KOPT-K1 (cell line): ENCODE results near the gene FIBCD1.

Source experiments
- H3K27ac ChIP-seq: fragments of 200-600 bp; sonication (generic); 2 replicates; pipeline ENCODE4 v1.5.1; 2016; ENCODE audit warnings: antibody characterized with exemption, mild to moderate bottlenecking, low read depth, low read length; ENCODE audit not compliant: poor library complexity, severe bottlenecking
- H3K36me3 ChIP-seq: fragments of 200-600 bp; sonication (generic); 2 replicates; pipeline ENCODE4 v1.5.1; 2017; ENCODE audit warnings: antibody characterized with exemption, mild to moderate bottlenecking, low read length, moderate library complexity; ENCODE audit not compliant: insufficient read depth
- H3K9me3 ChIP-seq: fragments of 200-600 bp; sonication (generic); 2 replicates; pipeline ENCODE4 v1.5.1; 2017; ENCODE audit warnings: antibody characterized with exemption, low read length, mild to moderate bottlenecking; ENCODE audit not compliant: insufficient read depth, poor library complexity, severe bottlenecking

FIBCD1 gene

DNA sequence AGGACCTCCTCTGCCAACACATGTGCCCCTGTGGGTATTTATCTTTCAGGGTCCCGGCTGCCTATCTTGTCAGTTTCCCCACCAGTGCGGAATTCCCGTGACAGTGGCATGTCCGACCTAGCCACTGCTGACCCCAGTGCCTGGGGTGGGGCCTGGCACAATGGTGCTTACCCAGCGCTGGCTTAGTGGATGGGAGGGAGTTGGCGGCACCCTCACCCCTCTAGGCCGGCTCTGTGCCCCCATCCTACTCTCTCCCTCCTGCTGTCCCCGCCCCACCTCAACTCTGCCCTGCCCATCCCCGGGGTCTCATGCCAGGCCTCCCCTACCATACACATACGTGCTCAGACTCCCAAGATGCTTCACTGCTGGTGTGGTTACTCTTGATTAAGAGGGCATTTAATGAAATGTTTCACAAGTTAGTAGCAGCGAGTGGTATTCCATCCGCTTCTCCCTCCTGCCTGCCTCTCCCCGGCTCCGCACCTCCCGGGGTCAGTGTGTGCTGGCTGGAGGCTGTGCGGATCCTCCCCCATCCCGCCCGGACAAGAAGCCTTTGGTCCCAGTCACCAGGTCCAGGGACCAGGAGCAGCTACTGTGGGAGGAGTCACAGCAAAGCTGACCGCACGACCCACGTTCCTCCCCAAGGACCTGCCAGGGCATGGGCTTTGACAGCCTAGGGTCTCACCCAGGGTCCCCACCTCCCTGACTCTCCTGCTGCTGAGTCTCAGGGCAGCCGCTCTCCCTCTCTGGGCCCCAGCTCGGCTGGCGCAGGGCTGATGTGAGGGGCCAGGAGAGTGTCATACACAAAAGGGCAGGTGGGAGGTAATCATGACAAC lies 32.9 kb downstream of the FIBCD1 start:
- Histone ChIP-seq H3K27ac (no peak overlapping the region), H3K9me3 (no peaks in the 10 kb centered on the region), H3K36me3 (no peaks in the 10 kb centered on the region)

DNA sequence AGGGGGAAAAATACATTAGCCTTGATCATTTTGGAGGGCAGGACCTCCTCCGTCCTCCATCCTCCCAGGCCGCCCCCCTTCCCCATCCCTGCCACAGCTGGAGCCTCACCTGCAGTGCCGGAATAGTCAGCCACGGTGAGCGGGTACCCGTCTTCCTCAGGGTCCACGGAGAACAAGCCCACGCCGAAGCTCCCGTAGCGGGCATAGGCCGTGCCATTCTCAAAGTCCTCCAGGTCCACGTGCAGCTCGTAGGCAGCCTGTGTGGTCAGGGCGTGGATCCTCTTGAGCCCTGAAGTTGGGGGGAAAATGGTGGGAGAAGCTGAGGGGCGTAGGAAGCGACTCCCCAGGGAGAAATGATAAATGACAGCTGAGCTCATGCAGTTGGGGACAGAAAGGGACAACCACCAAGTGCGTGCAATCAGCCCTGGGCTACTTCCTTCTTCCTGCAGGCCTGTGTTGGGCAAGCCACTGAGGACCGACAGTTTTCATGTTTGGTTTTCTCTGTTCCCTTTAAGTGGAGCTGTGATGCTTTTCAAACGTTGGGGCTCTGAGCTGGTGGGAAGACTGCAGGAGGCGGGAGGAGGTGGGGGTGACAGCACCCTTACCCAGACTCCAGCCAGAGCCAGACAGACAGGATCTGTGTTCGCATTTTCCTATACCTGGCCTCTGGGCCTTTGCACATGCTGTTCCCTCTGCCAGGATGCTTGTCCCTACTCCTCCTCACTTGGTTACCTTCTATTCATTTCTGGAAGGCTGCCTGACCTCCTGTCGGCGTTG lies 33.7 kb downstream of the FIBCD1 start:
- H3K27ac ChIP-seq, result no peak overlapping the region
- H3K36me3 ChIP-seq, result no peaks in the 10 kb centered on the region
- H3K9me3 ChIP-seq, result no peaks in the 10 kb centered on the region

DNA sequence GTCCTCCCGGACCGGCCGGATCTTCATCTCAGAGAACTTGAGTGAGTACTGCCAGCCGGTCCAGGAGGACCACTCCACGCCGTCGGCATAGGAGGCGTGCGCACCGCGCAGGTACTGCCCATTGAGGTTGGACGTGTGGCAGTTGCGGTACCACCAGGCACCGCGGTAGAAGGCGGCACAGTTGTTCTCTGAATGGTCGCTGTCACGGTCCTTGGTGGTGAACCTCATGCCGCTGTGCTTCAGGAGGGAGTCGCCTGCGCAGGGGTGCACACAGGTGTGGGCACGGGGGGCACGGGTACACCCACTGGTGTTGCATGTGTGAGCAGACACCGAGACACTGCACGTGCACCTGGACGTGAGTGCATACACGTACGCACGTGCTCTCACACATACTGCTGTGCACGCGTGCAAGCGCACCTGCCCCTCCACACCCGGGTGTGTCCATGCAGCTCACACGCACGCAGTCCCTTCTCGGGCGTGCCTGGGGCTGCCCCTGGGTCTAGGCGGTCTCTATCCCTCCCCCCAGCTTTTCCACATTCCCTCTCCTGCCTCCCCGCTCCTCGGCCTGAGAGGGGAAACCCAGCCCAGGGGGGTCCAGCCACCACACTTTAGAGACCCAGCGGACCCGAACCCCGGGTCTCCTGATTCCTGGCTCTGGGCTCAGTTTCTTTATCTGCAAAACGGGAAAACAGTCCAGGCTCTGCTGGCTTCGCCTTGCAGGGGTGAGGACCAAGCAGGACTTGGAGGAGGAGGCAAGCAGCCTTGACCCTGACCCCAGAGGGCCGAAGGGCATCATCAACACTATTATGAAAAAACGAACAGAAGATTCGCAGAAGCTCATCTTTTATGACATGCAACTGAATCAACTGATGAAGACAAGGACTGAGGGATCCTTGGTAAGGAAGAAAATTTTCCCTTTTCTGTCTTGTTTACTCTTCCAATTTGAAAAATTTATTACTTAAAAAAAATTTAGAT lies 34.7 kb downstream of the FIBCD1 start:
- Histone ChIP-seq H3K36me3 (no peaks in the 10 kb centered on the region), H3K27ac (no peak overlapping the region), H3K9me3 (no peaks in the 10 kb centered on the region)

DNA sequence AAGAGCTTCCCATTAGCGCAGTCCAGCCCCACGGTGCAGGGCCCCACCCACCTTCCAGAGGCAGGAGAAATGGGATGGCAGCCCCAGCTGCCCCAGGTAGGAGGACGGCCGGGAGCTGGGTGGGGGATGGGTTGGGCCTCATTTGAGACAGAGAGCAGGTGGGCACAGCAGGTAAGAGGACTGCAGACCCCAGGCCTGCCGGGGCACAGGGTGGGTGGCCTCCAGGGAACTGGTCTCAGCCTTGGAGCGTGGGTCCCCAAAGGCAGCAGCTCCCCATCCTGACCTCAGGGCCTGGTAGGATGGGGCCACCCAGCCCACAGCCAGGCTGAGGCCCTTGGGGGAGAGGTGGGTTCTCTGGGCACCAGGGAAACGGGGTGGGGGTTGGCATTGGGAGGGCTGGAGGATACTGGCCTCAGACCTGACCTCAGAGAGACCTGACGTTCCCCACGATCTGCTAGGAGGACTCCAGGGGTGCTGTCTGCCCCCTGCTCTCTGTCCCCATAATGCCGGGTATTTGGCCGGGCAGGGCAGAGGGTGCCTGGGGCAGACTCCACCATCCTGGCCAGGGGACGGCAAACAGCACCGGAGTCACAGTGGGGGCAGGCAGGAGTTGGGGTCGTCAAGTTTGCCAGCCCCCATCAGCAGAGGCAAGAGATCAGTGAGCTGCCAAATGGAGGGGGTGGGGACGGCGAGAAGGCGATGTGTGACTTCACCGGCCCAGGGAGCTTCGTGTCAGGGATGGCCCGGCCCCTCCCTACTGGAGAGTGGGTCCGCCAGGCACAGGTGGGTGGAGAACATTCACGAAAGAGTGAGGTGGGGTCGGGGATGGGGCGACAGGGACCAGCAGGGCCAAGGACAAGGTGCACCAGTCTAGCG lies 35.6 kb downstream of the FIBCD1 start:
- no peaks in the 10 kb centered on the region for H3K36me3 ChIP-seq
- no peaks in the 10 kb centered on the region for H3K9me3 ChIP-seq
- H3K27ac ChIP-seq, result no peak overlapping the region

DNA sequence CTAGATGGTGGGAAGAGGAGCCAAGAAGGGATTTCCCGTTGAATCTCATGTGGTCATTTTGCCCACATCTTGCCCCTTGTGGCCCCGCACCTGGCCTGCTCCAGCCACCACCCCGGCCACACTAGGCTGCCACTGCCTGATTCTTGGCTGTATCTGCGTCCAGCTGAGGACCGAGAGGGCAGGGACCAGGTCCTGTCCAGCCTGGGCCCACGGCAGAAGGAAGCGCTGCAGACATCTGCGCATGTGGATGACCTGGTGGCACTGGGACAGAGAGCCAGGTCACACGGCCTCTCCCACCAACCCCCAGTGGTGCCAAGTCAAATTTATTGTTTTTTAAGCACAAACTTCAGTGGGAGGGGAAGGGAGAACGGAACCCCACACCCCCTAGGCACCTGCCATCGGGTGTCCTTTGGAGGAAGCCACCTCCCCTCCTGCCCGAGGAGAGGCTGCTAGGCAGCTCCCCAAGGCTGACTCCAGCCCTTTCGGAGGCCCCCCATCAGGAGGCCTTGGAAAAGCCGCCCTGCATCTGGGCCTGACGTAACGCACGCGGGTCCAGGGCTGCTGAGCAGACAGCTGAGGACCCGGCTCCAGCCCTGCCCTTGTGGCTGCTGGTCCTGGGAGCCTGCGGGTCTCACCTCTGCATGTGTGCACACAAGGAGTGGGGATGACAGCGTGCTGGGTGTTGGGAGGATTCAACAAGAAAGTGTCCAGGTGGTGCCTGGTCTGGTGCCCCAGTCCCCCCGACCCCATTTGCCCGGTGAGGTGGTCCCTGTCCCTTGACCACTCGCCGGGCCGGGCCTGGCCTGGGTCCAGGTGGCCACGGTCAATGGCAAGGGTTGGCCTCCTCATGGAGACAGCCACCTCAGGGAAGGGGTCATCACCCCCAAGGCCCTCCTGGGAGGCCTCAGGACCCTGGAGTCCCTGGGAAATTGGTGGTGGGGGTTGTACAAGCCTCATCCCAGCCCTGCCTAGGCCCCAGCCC lies 36.6 kb downstream of the FIBCD1 start:
- no peaks in the 10 kb centered on the region for H3K36me3 ChIP-seq
- H3K9me3 ChIP-seq, result no peaks in the 10 kb centered on the region
- H3K27ac ChIP-seq, result no peak overlapping the region

DNA sequence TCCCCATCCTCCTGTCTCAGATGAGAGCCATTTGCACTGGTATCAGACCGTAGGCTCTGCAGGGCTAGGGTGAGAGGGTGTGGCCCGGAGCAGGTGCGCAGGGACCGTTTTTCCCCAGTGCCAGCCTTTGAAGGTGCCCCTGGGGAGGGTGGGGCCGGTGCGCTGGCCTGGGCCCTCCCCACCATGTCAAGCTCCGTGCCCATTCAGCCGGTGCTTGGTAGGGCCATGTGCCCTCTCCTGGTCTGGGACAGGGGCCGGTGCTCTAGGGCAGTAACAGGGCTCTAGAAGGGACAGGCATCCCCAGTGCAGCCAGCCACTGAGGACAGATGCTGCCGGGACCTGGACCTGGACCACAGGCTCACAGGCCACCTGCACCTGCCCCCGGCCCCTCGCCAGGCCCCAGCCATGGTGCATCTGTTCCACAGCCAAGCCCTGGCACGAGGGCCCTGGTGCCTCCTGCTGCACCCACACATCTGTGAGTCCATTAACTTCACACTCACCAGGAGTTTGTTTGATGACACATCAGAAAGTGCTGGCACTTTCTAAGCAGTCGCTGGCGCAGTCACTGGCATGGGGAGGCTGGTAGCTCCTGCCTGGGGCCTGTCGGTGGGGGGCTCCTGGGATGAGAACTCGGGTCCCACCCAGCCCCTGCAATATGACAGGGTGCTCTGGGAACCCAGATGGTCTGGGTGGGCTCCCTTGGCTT lies 37.4 kb downstream of the FIBCD1 start:
- H3K27ac ChIP-seq, result no peak overlapping the region
- H3K36me3 ChIP-seq, result no peaks in the 10 kb centered on the region
- H3K9me3 ChIP-seq, result no peaks in the 10 kb centered on the region

DNA sequence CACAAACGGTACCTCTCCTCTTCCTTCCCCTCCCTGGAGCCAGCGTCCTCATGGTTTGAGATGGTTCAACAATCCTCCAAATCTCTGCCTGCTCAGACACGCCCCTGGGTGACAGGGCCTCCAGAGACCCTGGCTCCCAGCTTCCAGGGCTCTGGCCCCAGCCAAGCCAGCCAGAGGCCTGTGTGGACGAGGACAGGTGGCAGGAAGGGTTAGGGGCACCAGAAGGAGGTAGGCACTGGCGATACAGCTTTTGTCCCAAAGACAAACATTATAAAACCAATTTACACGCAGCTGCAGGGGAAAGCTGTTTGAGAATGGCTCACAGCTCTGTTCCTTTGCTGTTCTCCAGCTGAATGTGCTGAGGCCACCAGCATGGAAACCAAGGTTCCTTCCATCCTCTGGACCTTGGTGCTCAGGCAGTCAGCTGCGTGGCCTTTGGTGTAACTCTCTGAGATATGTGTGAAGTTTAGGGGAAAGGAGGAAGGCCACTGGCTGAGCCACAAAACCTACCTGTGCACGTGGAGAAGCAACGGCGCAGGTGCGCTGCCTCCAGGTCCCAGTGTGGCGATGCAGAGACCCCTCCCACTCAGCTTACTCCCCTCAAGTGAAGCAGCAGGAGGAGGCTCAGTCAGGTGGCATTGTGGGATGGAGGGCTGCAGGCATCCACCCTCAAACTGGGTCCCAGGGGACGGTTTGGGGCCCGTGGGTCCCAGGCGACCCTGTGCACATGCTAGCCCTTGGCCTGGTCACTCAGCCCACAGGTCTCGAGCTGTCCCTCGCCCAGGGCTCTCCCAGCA lies 38.1 kb downstream of the FIBCD1 start:
- Histone ChIP-seq H3K36me3 (no peaks in the 10 kb centered on the region), H3K27ac (no peak overlapping the region), H3K9me3 (no peaks in the 10 kb centered on the region)

DNA sequence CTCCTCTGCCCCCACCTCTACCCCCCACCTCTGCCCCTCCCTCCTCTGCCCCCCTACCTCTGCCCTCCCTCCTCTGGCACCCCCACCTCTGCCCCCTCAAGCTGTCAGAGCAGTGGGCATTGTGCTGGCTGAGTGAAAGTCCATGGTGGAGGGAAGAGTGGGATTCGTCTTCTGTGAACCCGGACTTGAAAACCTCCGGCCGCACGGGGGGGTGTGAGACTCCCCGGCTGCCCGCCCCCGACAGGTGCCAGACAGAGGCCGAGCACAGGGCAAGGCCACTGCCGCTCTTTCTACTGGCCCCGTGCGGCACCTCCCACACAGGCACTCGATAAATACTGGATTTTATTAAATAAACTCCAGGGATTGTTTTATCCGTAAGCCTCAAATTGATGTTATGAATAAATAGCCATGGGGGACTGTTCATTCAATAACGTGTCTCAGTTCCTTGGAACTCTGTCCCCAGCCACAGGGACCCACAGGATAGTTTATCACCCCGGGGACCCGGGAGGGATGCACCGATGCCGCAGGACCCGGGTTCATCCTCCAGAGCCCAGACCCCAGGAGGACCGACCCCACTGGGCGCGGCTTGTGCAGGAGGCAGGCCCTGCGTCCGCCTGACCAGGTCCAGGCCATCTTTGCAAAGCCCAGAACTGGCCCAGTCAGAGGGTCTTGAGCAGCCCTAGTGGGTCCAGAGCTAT lies 39.8 kb downstream of the FIBCD1 start:
- no peaks in the 10 kb centered on the region for H3K36me3 ChIP-seq
- H3K9me3 ChIP-seq, result no peaks in the 10 kb centered on the region
- H3K27ac ChIP-seq, result no peak overlapping the region

DNA sequence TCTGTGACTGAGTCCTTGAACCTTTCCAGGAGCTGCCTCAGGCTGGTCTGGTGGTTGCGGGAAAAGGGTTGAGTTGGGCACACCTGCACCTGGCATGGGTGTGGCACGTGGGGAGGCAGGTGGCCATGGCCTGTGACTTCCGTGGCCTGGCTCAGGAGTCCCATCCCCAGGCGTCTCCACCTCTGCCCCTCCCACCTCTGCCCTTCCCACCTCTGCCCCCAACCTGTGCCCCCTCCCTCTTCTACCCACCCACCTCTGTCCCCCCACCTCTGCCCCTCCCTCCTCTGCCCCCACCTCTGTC lies 40.5 kb downstream of the FIBCD1 start:
- no peaks in the 10 kb centered on the region for H3K36me3 ChIP-seq
- no peaks in the 10 kb centered on the region for H3K9me3 ChIP-seq
- no peak overlapping the region for H3K27ac ChIP-seq

DNA sequence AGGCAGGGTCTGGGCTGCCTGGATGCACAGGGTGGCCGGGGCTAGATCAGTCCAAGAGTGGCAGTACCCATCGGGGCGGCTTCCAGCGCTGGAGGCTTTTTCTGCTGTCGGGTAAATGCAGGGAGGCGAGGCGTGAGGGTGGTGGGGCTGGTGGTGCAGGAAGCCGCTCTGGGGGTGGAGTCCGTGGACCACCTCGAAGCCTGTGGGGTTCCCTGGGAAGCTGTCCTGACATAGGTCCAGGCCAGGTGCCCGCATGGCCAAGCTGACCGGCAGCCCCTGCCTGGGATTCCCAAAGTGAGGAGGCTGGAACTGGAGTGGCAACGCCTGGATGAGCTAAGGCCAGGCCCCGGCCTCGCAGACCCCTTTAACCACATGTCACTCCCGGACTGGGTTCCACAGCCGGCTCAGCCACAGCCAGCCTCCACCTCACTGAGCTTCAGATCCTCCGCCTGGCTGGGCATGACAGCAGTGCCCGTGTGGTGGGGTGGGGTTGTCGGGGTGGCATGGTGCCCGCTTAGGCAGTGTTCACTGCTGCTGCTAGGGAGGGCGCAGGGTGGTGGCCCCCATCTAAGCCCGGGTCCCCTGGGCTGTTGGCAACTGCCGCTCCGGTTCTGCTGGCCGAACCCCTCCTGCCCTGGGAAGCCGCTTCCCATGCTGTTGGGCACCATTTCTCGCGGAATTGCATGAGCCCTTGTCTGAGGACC lies 41.0 kb downstream of the FIBCD1 start:
- Histone ChIP-seq H3K27ac (no peak overlapping the region), H3K9me3 (no peaks in the 10 kb centered on the region), H3K36me3 (0 out of 2 replicates have a peak, but pooled peaks cover under 1% of the 10 kb centered on the region)

DNA sequence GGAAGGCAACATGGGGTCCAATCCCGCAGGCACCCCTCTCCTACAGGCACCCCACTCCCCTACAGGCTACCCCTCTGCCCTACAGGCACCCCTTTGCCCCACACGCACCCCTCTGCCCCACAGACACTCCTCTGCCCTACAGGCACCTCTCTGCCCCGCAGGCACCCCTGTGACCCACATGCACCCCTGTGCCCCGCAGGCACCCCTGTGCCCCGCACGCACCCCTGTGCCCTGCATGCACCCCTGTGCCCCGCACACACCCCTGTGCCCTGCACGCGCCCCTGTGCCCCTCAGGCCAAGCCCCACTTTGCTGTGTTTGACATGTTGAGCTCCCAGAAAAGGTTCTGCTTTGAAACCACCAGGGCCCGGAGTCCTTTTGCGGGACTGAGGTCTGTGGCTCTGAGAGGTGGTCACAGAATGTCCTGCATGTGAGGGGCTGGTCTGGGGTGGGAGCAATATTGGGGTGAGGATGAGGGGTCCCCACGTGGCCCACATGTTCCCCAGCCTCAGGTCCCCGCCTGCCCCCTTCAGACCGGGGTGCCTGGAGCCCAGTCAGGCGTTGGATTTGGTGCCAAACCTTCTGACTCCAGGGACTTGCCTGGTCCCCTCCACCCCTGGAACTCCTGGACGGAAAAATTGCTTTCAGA lies 41.8 kb downstream of the FIBCD1 start:
- 0 out of 2 replicates have a peak, but pooled peaks cover 8% of the 10 kb centered on the region for H3K36me3 ChIP-seq
- no peak overlapping the region for H3K27ac ChIP-seq
- H3K9me3 ChIP-seq, result no peaks in the 10 kb centered on the region
